ENCODE data around the gene CYP19A1. TPM values are rescaled to one million over a fixed set of nuclear protein-coding genes. Genes with fewer than 3 reads are reported as not detected.

The CYP19A1 gene
- total and polyA plus RNA-seq, 2 experiments from 2014 or later, result 1.4 to 35.4 TPM

- WGBS (ENCODE audit: low lambda C conversion rate, missing lambda C conversion rate), result 97% methylated on average over 12 of the region's 12 CpGs
- no peaks in the 10 kb centered on the region for H3K4me1 ChIP-seq (ENCODE audit: insufficient read depth)
- H3K9me2 ChIP-seq (replicated peaks; ENCODE audit: insufficient read depth), result no peaks in the 10 kb centered on the region
- no peak overlapping the region for H3K27ac ChIP-seq
- no peaks in the 10 kb centered on the region for H3K27me3 ChIP-seq
- TF ChIP-seq, protein P1, sequence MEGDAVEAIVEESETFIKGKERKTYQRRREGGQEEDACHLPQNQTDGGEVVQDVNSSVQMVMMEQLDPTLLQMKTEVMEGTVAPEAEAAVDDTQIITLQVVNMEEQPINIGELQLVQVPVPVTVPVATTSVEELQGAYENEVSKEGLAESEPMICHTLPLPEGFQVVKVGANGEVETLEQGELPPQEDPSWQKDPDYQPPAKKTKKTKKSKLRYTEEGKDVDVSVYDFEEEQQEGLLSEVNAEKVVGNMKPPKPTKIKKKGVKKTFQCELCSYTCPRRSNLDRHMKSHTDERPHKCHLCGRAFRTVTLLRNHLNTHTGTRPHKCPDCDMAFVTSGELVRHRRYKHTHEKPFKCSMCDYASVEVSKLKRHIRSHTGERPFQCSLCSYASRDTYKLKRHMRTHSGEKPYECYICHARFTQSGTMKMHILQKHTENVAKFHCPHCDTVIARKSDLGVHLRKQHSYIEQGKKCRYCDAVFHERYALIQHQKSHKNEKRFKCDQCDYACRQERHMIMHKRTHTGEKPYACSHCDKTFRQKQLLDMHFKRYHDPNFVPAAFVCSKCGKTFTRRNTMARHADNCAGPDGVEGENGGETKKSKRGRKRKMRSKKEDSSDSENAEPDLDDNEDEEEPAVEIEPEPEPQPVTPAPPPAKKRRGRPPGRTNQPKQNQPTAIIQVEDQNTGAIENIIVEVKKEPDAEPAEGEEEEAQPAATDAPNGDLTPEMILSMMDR (IDR thresholded peaks at IDR 0.05; ENCODE audit: poor library complexity), result no peak
- no peak for TF ChIP-seq EZH2 (IDR thresholded peaks at IDR 0.05; ENCODE audit: borderline replicate concordance)
- no peak for TF ChIP-seq EZH2phosphoT487 (IDR thresholded peaks at IDR 0.05; ENCODE audit: low read depth, severe bottlenecking, unreplicated experiment)
- no peaks in the 10 kb centered on the region for H4K20me1 ChIP-seq (ENCODE audit: insufficient read depth, poor library complexity, severe bottlenecking)
- no peak for DNase-seq (ENCODE audit: low spot score)
- no peak overlapping the region for H2AFZ ChIP-seq
- H3K4me3 ChIP-seq, result no peak overlapping the region
- no peaks in the 10 kb centered on the region for H3K36me3 ChIP-seq (replicated peaks; ENCODE audit: insufficient read depth, low read depth)
- no peak overlapping the region for H3K4me2 ChIP-seq
- H3K9me3 ChIP-seq (ENCODE audit: low read depth), result no peaks in the 10 kb centered on the region
- H3K79me2 ChIP-seq, result no peaks in the 10 kb centered on the region
Measured at GRCh38 chr15:51386486-51386885, 48.1 kb upstream of the CYP19A1 start.

DNA sequence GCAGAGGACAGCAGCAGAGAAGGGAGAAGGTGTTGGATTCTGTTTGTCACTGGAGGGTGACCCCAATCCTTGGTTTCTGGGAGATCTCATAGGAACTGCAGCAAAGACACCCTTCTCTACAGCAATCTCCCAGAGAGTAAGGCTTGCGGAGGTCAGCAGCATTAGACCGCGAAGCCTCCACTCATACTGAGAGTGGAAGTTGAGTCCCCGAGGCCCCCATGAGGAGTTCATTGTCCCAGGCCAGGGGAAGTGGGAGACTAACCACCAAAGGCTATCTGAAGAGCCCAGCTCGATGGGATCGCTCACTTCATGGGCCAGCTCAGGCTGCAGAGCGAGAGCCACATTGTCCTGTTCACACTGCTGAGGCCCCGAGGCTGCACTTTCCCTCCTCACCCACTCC is 47.6 kb upstream of the CYP19A1 start:
- 90% methylated on average over 8 of the region's 8 CpGs for WGBS (ENCODE audit: low lambda C conversion rate, missing lambda C conversion rate)
- no peak overlapping the region for H3K27ac ChIP-seq

DNA sequence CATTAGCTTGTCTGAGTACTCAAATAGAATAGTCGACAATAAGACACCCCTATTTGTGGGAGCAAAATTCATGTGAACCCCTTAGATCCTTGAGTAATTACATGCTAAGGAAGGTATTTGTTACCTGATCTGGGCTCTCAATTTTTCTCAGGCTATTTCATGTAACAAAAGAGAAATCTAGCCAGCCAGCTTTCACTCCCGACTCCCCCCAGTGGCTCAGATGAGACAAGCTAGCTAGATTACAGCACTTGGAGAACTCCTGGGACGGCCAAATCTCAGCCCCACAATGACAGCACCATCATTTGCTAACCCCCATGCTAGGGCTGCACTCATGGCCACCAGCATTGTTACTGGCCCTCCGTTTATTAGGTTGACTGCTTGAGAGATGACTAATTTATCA is 44.4 kb upstream of the CYP19A1 start:
- Histone ChIP-seq H3K27ac (no peak overlapping the region), H4K20me1 (ENCODE audit: insufficient read depth, poor library complexity, severe bottlenecking) (no peaks in the 10 kb centered on the region), H3K4me1 (ENCODE audit: insufficient read depth) (no peaks in the 10 kb centered on the region), H3K79me2 (no peaks in the 10 kb centered on the region), H3K9me3 (ENCODE audit: low read depth) (no peaks in the 10 kb centered on the region), H2AFZ (no peak overlapping the region), H3K9me2 (replicated peaks; ENCODE audit: insufficient read depth) (no peaks in the 10 kb centered on the region), H3K36me3 (replicated peaks; ENCODE audit: insufficient read depth, low read depth) (no peaks in the 10 kb centered on the region), H3K4me3 (no peak overlapping the region), H3K4me2 (no peak overlapping the region), H3K27me3 (no peaks in the 10 kb centered on the region)
- TF ChIP-seq, protein P1 (IDR thresholded peaks at IDR 0.05; ENCODE audit: poor library complexity), result peak; percentile 53
- TF ChIP-seq EZH2 (IDR thresholded peaks at IDR 0.05; ENCODE audit: borderline replicate concordance), result no peak
- DNase-seq (ENCODE audit: low spot score), result peak; percentile 74
- WGBS (ENCODE audit: low lambda C conversion rate, missing lambda C conversion rate), result 15% methylated on average over 4 of the region's 4 CpGs

More for the DNA sequence above, 47.6 kb upstream of the CYP19A1 start:
- Histone ChIP-seq H2AFZ (no peak overlapping the region), H3K4me3 (no peak overlapping the region), H3K4me1 (ENCODE audit: insufficient read depth) (no peaks in the 10 kb centered on the region), H3K4me2 (no peak overlapping the region), H3K36me3 (replicated peaks; ENCODE audit: insufficient read depth, low read depth) (no peaks in the 10 kb centered on the region), H3K27me3 (no peaks in the 10 kb centered on the region), H3K79me2 (no peaks in the 10 kb centered on the region), H3K9me2 (replicated peaks; ENCODE audit: insufficient read depth) (no peaks in the 10 kb centered on the region), H3K9me3 (ENCODE audit: low read depth) (no peaks in the 10 kb centered on the region), H4K20me1 (ENCODE audit: insufficient read depth, poor library complexity, severe bottlenecking) (no peaks in the 10 kb centered on the region)
- no peak for TF ChIP-seq EZH2phosphoT487 (IDR thresholded peaks at IDR 0.05; ENCODE audit: low read depth, severe bottlenecking, unreplicated experiment)
- no peak for DNase-seq (ENCODE audit: low spot score)

GRCh38 chr15:51380999-51381806 is 42.8 kb upstream of the CYP19A1 start:
- no peaks in the 10 kb centered on the region for H3K4me1 ChIP-seq (ENCODE audit: insufficient read depth)
- H3K4me3 ChIP-seq, result no peak overlapping the region
- H3K4me2 ChIP-seq, result peak overlapping the region; percentile 46
- H3K27me3 ChIP-seq, result no peaks in the 10 kb centered on the region
- TF ChIP-seq EZH2 (IDR thresholded peaks at IDR 0.05; ENCODE audit: borderline replicate concordance), result no peak
- TF ChIP-seq, protein P1 (IDR thresholded peaks at IDR 0.05; ENCODE audit: poor library complexity), result peak; percentile 95
- no peak overlapping the region for H2AFZ ChIP-seq
- no peaks in the 10 kb centered on the region for H3K9me2 ChIP-seq (replicated peaks; ENCODE audit: insufficient read depth)
- WGBS (ENCODE audit: low lambda C conversion rate, missing lambda C conversion rate), result 20% methylated on average over 14 of the region's 14 CpGs
- H3K36me3 ChIP-seq (replicated peaks; ENCODE audit: insufficient read depth, low read depth), result no peaks in the 10 kb centered on the region
- no peaks in the 10 kb centered on the region for H4K20me1 ChIP-seq (ENCODE audit: insufficient read depth, poor library complexity, severe bottlenecking)
- no peaks in the 10 kb centered on the region for H3K79me2 ChIP-seq
- H3K27ac ChIP-seq, result no peak overlapping the region
- H3K9me3 ChIP-seq (ENCODE audit: low read depth), result no peaks in the 10 kb centered on the region
- peak; percentile 87 for DNase-seq (ENCODE audit: low spot score)
